ENCODE results near the gene SUGCT. TPM values are rescaled to one million over a fixed set of nuclear protein-coding genes. Genes with fewer than 3 reads are reported as not detected.
"Not testable (repeated sequence)": the region's sequence is repeated elsewhere in the genome, so short reads cannot be mapped to it uniquely, and the experiment has no call there.

SUGCT gene
- total RNA-seq, 2 donors from 2014 or later = 0.66 to 0.80 TPM

DNA sequence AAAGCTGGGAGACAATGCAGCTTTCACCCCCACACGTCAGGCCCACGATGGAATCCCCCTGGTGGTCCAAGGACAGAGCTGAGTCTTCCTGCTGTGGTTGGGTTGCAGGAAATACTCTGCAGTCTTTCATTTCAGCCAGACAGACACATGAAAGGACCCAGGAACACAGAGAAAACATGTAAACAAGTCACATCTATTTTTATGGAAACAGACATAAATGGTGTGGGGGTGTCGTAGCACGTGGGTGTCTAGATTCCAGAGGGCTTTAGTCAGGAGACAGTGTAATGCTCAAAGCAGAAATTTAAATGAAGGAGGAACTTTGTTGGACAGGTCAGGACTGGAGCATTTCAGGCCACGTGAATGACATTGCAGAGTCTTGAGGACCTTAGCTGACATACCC, 444.6 kb downstream of the SUGCT start:
- no peak overlapping the region for H3K4me3 Mint-ChIP-seq
- H3K36me3 Mint-ChIP-seq (ENCODE audit: low read depth) = no peaks in the 10 kb centered on the region
- no peaks in the 10 kb centered on the region for H3K27me3 Mint-ChIP-seq
- H3K27ac Mint-ChIP-seq = no peak overlapping the region
- ATAC-seq (replicated peaks) = no peak
- H3K9me3 Mint-ChIP-seq = no peaks in the 10 kb centered on the region
- no peaks in the 10 kb centered on the region for H3K4me1 Mint-ChIP-seq

DNA sequence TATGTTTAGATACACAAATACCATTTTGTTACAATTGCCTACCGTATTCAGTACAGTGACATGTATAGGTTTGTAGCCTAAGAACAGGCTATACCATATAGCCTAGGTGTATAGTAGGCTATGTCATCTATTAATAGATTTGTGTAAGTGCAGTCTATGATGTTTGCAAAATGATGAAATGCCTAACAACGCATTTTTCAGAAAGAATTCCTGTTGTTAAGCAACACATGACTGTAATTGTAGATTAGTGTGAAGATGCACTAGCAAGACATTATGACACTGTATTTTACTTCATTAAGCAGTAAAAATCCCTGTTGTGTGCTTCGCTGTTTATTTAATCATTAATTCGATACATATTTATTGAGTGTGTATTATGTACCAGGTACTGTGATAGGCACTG, 446.0 kb downstream of the SUGCT start:
- no peak for ATAC-seq (replicated peaks)
- Mint-ChIP-seq H3K36me3 (ENCODE audit: low read depth) (no peaks in the 10 kb centered on the region), H3K4me1 (no peaks in the 10 kb centered on the region), H3K27me3 (no peaks in the 10 kb centered on the region), H3K27ac (no peak overlapping the region), H3K4me3 (no peak overlapping the region), H3K9me3 (peaks cover 3% of the 10 kb centered on the region)

DNA sequence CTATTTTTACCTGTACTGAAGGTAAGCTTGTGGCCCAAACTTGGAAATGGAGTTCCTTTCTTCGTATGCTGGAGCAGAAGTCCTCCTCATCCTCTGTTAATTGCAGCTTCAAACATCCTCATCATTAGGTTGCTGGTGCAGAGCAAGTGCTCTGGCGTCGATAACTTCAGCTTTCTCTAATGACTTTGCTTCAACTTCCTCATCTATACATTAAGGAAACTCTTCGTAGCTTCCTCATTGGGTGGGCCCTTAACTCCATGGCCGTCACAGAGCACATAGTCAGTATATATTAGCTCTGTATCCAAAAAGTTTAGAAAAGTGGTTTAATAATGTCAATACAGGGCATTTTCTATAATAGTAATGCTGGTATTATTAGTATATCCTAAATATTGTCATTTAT, 447.7 kb downstream of the SUGCT start:
- ATAC-seq (replicated peaks) = no peak
- Mint-ChIP-seq H3K4me3 (no peak overlapping the region), H3K9me3 (peaks cover 3% of the 10 kb centered on the region), H3K27ac (no peak overlapping the region), H3K27me3 (no peaks in the 10 kb centered on the region), H3K36me3 (ENCODE audit: low read depth) (no peaks in the 10 kb centered on the region), H3K4me1 (no peaks in the 10 kb centered on the region)

DNA sequence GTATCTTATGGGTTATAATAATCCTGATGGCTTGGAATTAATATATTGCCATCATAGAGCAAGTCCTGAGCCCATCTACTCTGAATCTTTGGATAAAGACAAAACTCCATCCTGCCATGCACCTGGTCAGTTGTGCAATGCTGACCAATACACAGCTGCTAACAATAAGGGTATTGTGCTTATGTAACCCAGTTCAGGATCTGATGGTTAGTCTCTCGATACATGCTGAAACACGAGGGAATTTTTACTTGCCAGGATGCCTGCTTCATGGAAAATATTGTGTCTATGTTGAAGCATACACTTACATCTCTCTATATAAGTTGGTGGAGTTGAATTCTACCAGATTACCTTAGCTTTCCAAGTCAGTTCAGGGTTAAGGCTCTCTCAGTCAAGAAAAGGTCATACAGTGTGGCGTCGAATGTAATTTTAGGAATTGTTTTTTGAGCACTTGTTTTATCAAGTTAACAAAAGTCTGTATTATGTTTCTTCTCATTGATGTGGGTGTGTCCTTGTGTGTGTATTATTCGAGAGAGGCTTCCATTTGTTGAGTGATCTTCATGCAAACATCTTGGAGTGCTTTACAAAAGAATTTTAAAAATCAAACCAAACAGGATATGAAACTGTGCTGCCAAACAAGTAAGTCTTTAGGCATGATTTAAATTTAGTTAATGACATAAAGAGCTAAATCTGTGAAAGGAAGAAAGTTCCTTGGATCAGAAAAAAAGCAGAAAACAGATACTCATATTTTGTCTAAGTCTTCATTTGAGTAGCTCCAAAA, 449.1 kb downstream of the SUGCT start:
- H3K4me1 Mint-ChIP-seq = no peaks in the 10 kb centered on the region
- H3K9me3 Mint-ChIP-seq = peaks cover 3% of the 10 kb centered on the region
- no peak for ATAC-seq (replicated peaks)
- no peaks in the 10 kb centered on the region for H3K27me3 Mint-ChIP-seq
- no peak overlapping the region for H3K4me3 Mint-ChIP-seq
- H3K27ac Mint-ChIP-seq = no peak overlapping the region
- no peaks in the 10 kb centered on the region for H3K36me3 Mint-ChIP-seq (ENCODE audit: low read depth)

DNA sequence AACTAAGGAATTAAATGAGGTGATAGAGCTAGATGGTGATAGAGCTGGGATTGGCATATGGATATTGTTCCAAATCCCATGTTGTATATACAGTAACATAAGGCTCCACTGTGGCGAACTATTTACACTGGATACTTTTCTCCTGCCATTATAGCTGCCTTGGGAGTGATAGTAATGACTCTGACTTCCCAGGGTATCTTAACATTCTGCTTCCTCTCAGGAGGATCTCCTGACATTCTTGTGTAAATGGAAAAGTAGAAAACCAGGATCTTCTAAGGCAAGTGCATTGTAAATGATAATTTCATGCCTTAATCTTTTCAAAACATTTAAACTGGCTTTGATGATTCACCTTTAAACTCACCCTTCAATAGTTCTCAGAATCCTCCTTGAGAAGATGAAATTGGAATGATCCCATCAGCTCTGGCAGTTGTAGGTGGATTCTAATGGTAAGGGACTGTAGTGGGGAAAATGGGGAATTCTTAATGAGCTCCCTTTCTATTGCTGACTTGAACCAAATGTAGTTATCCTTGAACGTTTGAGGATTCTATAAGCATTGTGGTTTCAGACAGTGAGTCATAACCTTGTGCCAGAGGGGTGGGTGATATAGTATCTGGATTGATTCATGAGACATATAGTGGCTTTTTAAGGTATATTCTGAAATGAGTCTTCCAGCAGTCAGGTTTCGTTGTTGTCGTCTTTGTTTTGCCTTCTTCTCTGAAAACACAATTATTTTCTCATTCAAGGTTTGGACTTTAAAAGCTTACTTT, 450.0 kb downstream of the SUGCT start:
- Mint-ChIP-seq H3K27me3 (no peaks in the 10 kb centered on the region), H3K4me3 (no peak overlapping the region), H3K4me1 (no peaks in the 10 kb centered on the region), H3K36me3 (ENCODE audit: low read depth) (no peaks in the 10 kb centered on the region), H3K9me3 (peaks cover 5% of the 10 kb centered on the region), H3K27ac (no peak overlapping the region)
- no peak for ATAC-seq (replicated peaks)

DNA sequence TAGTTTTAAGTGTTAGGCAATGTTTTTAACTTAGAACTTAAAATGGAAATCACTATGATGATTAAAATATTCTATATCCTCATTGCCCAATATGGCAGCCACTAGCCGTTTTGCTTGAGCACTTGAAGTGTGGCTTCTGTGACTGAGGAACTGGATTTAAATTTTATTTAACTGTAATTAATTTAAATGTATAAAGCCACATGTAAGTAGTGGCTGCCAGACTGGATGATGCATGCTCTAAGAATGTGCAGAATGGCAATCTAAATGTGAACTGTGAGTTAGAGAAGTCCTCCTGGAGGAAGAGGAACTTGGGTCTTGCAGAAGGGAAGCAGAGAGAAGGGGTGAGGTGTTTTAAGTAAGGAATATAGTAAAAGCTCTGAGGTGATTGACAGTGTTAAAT, 451.4 kb downstream of the SUGCT start:
- Mint-ChIP-seq H3K27me3 (no peaks in the 10 kb centered on the region), H3K27ac (no peak overlapping the region)

DNA sequence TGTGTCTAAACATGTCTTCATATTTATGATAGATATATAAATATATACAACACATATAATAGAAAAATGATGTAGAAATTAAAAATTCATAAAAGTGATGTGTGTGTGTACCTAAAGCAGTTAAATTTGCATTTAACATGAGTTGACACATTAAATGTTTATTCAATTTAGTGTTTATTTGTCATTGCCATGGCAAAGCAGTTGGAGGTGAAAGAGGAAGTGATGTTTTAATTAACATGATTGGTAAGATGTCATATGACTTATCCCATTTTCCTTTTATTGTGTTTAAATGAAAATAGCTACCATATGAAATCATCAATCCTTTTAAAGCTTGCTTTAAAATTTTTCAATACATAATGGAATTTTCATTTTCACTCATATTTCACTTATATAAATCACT, 452.6 kb downstream of the SUGCT start:
- Mint-ChIP-seq H3K4me1 (no peaks in the 10 kb centered on the region), H3K27ac (no peak overlapping the region), H3K36me3 (ENCODE audit: low read depth) (no peaks in the 10 kb centered on the region), H3K27me3 (no peaks in the 10 kb centered on the region), H3K4me3 (no peak overlapping the region), H3K9me3 (peaks cover 10% of the 10 kb centered on the region)
- no peak for ATAC-seq (replicated peaks)

More for the DNA sequence above, 451.4 kb downstream of the SUGCT start:
- Mint-ChIP-seq H3K36me3 (ENCODE audit: low read depth) (no peaks in the 10 kb centered on the region), H3K9me3 (peaks cover 10% of the 10 kb centered on the region), H3K4me1 (no peaks in the 10 kb centered on the region), H3K4me3 (no peak overlapping the region)
- no peak for ATAC-seq (replicated peaks)

DNA sequence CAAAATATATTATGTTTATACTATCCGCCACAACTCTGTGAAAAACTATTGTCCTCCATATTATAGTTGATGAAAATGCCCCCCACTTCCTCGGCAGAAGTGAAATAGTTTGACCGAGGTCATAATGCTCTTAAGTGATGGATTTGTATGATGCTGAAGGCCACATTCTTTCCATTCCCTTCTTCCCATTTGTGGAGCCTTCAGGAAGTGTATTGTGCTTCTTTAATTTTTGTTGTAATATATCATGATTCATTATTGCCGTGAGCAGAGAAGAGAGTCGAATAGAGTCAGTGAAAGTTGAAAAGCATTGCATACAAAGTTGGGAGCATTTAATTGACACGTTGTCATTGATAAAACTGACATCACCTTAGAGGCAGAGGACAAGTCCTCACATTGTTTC, 460.3 kb downstream of the SUGCT start:
- Mint-ChIP-seq H3K27me3 (no peaks in the 10 kb centered on the region), H3K27ac (no peak overlapping the region), H3K36me3 (ENCODE audit: low read depth) (no peaks in the 10 kb centered on the region), H3K4me1 (no peaks in the 10 kb centered on the region), H3K9me3 (peaks cover 10% of the 10 kb centered on the region), H3K4me3 (no peak overlapping the region)
- ATAC-seq (replicated peaks) = no peak

DNA sequence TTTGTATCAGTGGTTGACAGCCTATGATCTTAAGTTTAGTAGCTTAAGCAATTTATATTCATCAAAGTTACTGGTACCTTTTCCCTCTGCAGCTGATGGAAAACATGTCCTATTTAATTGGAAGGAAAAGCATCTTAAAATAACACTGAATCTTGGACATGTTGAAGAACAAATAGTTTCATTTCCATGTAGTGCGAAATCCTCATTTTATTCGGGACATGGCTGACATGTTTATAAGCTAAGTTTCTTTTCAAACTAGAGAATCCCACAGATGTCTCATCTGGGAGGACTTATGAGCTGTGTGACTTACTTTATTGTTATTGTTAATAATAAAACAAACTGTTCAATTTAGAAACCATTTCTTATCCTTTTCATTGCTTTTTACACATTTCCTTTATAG, 461.0 kb downstream of the SUGCT start:
- Mint-ChIP-seq H3K27ac (no peak overlapping the region), H3K27me3 (no peaks in the 10 kb centered on the region), H3K4me1 (no peaks in the 10 kb centered on the region), H3K9me3 (peaks cover 8% of the 10 kb centered on the region), H3K4me3 (no peak overlapping the region), H3K36me3 (ENCODE audit: low read depth) (no peaks in the 10 kb centered on the region)
- ATAC-seq (replicated peaks) = no peak

DNA sequence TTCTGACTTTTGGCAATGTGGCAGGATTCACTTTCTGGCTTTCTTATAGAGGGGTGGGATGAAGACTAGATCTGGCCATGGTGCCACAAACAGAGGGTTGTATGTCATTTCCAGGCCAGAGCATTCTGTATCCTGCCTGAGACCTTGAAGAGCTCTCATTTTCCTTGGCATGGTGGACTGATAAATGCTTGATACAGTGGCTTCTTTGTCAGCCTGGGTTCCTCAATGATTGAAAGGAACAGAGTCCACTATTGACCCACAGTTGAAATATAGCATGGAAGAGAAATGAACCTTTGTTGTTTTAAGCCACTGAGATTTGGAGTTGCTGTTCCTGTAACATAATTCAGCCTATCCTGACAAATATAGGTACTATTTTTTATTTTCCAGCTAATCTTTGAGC, 462.7 kb downstream of the SUGCT start:
- ATAC-seq (replicated peaks) = no peak
- Mint-ChIP-seq H3K27ac (no peak overlapping the region), H3K9me3 (peaks cover 11% of the 10 kb centered on the region), H3K27me3 (no peaks in the 10 kb centered on the region), H3K36me3 (ENCODE audit: low read depth) (no peaks in the 10 kb centered on the region), H3K4me3 (no peak overlapping the region), H3K4me1 (no peaks in the 10 kb centered on the region)

DNA sequence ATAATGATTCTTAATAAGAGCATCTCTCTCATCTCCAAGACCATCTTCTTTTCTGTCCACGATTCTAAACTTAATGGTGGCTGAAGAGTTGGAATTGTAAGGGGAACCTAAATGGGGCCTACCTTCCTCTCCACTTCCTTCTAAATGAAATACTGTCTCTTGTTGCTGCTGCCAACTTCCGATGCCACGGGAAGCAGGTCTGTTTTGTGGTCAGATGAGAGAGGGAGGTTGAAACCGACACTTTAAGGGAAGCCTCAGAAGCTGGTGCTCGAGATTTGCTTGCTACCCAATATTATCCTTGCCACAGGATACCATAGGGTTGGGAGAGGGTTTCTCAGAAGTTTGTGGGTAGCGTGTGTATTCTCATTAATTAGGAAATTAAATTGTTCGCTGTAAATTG, 464.1 kb downstream of the SUGCT start:
- no peak for ATAC-seq (replicated peaks)
- Mint-ChIP-seq H3K27ac (no peak overlapping the region), H3K4me1 (no peaks in the 10 kb centered on the region), H3K27me3 (no peaks in the 10 kb centered on the region), H3K9me3 (peaks cover 11% of the 10 kb centered on the region), H3K36me3 (ENCODE audit: low read depth) (no peaks in the 10 kb centered on the region), H3K4me3 (no peak overlapping the region)

DNA sequence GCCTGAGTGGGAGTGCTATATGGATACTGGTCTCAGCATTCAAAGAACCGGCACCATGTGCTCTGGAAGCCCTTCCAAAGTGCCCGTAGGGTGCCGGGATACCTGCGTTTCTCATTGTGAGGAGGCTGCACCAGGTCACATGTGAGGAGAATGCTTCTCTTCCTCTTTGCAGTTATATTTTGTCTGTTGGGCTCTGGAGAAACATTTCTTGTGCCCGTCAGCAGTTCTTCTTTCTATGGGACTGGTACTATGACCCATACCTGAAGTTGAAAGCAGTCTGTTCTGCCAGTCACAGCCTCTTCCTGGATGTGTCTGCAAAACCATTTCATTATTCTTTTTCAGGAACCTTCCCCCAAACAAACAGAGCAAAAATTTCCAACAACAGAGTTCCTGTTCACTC, 465.0 kb downstream of the SUGCT start:
- Mint-ChIP-seq H3K4me3 (no peak overlapping the region), H3K27me3 (no peaks in the 10 kb centered on the region), H3K9me3 (peaks cover 8% of the 10 kb centered on the region), H3K27ac (no peak overlapping the region), H3K36me3 (ENCODE audit: low read depth) (no peaks in the 10 kb centered on the region), H3K4me1 (no peaks in the 10 kb centered on the region)
- no peak for ATAC-seq (replicated peaks)

DNA sequence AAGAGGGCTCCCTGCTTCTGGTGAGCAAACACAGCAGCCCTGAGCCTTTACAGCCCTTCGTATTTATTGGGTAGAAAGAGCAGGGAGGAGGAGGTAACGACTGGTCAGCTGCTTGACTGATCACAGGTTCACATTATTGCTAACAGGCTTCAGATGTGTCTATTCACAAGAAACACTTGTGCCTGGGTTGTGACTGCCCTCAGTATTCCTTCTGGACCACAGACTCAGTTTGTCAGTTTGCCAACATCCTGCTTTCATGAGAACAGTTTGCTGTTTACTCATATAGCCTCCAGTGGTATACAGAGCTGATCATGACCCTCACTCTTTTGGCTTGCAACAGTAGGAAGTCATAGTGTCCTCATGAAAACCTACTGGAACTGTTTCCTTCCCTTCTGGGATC, 467.5 kb downstream of the SUGCT start:
- H3K4me3 Mint-ChIP-seq; H3K4me1 Mint-ChIP-seq; H3K27me3 Mint-ChIP-seq; ATAC-seq (replicated peaks); H3K27ac Mint-ChIP-seq; H3K36me3 Mint-ChIP-seq (ENCODE audit: low read depth): not testable (repeated sequence)
- peaks cover 15% of the 10 kb centered on the region for H3K9me3 Mint-ChIP-seq

DNA sequence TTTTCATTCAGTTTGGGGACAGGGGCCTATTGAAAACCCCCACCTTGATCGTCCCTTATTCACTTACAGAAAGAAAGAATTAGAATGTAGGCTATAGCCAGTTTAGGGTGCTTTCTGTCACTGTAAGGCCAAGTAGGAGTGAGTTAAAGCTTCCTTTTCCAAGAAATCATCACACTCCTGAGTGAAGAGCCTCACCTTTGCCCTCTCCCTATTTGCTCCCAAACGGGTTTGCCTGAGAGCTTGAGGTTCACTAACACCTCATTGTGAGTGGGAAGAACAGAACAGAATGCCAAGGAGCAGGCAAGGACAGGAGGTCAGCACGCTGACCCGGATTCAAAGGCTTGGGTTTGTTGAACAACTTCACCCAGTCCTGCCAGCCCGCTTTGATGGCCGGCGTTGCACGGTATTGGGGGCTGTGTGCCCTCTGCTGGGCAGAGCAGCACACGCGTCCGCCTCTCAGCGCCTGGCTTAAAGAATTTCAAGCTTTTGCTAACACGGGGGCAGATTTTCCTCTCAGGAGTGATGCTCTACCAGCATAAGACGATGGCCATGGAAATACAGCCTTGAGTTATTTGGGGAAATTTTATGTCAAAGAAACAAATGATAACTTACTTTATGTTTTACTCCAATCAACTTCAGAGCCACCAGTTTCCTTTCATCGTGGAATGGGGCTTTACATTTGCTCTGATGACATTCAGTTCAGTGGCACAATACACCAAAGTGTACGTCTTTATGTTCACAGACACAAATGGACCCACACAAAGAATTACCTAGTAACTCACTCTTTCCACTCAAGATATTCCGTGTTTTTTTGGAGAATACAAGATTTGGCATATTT, 470.0 kb downstream of the SUGCT start:
- H3K9me3 Mint-ChIP-seq = peaks cover 15% of the 10 kb centered on the region
- no peak overlapping the region for H3K27ac Mint-ChIP-seq
- no peak overlapping the region for H3K4me3 Mint-ChIP-seq
- H3K36me3 Mint-ChIP-seq (ENCODE audit: low read depth) = no peaks in the 10 kb centered on the region
- H3K4me1 Mint-ChIP-seq = no peaks in the 10 kb centered on the region
- no peak for ATAC-seq (replicated peaks)
- no peaks in the 10 kb centered on the region for H3K27me3 Mint-ChIP-seq
